C4-2B (cell line): ENCODE measurements around the gene LRRC8B.
"Not testable (repeated sequence)": the region's sequence is repeated elsewhere in the genome, so short reads cannot be mapped to it uniquely, and the experiment has no call there.

Source experiments
- CTCF ChIP-seq: fragments of 450-650 bp; conservative IDR thresholded peaks from 2 replicates; pipeline ENCODE4 v1.5.1; 2017; ENCODE audit warnings: mild to moderate bottlenecking
- ZFX ChIP-seq: fragments of 450-650 bp; IDR thresholded peaks from 2 replicates; pipeline ENCODE4 v1.6.1; 2017

DNA sequence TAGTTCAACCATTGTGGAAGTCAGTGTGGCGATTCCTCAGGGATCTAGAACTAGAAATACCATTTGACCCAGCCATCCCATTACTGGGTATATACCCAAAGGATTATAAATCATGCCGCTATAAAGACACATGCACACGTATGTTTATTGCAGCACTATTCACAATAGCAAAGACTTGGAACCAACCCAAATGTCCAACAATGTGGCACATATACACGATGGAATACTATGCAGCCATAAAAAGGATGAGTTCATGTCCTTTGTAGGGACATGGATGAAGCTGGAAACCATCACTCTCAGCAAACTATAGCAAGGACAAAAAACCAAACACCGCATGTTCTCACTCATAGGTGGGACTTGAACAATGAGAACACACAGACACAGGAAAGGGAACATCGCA is 2.7 kb upstream of the LRRC8B start:
- TF ChIP-seq CTCF, ZFX: not testable (repeated sequence)
